GM19397 (cell line): ENCODE measurements around the gene C11orf42.
A peak's percentile ranks its signal among the peaks of the same experiment; 100 is the strongest.
"Not testable (repeated sequence)": the region's sequence is repeated elsewhere in the genome, so short reads cannot be mapped to it uniquely, and the experiment has no call there.

Experiments used
- ATAC-seq: cut with Tn5 transposase; IDR thresholded peaks from one replicate; pipeline ENCODE4 v1.9.1; 2021; ENCODE audit warnings: mild to moderate bottlenecking, moderate library complexity; ENCODE audit not compliant: unreplicated experiment

The C11orf42 gene

GRCh38 chr11:6219359-6219758 is 14.0 kb downstream of the C11orf42 start:
- no peak for ATAC-seq

- no peak for ATAC-seq
Measured at GRCh38 chr11:6223854-6224253, 18.5 kb downstream of the C11orf42 start.

GRCh38 chr11:6224421-6224820 is 19.1 kb downstream of the C11orf42 start:
- ATAC-seq: no peak

- ATAC-seq: no peak
Measured at GRCh38 chr11:6225024-6225423, 19.7 kb downstream of the C11orf42 start.

DNA sequence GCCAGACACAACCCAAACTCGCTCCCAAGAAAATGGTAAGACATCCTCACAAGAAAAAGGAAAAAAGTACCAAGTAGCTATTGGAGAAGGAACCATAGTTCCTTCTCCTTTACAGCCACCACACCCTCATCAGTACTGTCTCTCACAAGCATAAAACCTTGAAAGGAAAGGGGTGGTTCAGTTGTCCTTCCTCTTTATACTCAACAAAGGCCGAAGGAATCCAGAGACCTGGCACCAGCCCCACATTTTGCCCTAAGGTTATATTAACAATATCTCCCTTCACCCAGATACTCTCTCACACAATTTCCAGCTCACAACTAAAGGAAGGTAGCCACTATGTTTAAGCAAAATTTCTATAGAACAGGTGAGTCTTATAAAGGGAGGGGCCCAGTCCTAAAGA is 20.5 kb downstream of the C11orf42 start:
- ATAC-seq: no peak

DNA sequence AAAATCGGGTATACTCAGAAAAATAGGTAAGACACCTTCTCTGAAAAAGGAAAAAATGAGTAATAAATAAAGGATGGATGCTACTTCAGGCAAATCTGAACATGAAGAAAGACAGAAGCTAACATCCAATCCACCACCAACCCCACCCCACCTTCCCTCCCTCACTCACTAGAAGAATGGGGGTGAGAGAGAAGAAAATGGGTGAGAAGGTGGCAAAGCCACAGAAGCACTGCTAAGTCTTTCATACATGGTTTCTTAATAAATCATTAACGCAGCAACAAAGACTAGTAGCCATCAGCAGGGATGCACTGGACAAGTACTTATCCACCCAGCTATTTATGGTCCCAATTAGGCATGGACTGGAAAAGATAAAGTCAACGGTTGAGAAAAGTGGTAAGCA is 23.2 kb downstream of the C11orf42 start:
- no peak for ATAC-seq

GRCh38 chr11:6229911-6230310 is 24.6 kb downstream of the C11orf42 start:
- no peak for ATAC-seq

- no peak for ATAC-seq
Measured at GRCh38 chr11:6232899-6233298, 27.5 kb downstream of the C11orf42 start.

DNA sequence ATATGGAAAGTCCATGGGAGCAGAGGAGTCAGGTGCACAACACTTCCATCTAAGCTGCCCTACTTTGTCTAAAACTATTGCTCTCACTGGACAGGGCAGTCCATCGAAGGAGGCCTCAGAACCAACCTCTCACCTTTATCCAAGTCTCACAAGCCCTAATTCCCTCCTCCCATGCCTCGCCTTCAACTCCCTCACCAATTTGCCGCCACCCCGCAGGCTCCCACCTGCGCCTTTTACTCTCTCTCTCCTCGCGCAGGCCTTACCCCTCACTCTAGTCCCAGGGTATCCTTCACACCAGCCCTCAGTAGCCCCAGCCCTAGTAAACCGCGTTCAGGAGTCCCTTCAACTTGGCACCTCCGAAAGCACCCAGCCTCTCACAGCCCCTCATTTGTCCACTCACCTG is 28.6 kb downstream of the C11orf42 start:
- ATAC-seq: no peak

- ATAC-seq: peak; percentile 94
Measured at GRCh38 chr11:6234387-6235107, 29.2 kb downstream of the C11orf42 start, which contains the start of gene FHIP1B. Gene FHIP1B, minus strand, starts transcription at chr11:6234636. Its CDS starts 10,120 bp downstream, at chr11:6224516.

DNA sequence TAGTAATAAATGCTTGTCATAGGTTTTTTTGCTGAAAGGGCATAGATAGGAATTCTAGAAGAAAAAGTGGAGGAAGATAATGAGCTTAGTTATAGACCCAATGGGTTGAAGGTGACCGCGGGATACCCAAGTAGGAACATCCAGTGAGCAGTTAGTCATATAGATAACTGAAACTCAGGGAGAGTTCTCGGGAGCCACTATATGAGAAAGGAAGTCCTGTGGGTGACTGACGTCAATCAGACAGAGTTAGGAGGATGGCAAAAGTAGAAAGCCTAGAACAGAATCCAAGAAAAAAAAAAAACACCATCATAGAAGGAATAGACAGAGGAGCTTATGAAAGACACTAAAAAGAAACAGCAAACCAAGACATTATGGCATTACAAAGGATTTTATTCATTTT is 31.9 kb downstream of the C11orf42 start:
- no peak for ATAC-seq

- ATAC-seq: no peak
Measured at GRCh38 chr11:6237761-6238302, 32.5 kb downstream of the C11orf42 start.

DNA sequence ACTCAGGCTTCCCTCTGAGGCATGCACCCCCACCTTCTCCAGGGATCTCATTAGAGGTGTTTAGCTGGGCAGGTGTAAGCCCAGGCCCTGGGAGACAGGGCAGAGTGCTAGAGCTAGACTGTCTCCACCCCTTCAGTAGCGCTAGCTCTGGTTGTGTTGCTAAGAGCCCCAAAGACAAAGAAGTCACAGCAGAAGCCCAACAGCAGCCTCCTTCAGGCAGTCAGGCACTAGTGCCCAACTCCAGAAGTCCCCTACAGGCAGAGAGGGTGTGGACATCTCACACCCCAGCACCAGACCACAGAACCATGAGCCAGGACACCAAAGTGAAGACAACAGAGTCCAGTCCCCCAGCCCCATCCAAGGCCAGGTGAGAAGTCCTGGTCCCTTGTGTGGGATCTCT is 33.5 kb downstream of the C11orf42 start, which contains the start of gene CNGA4:
Gene CNGA4 (plus strand): TSS at position 188 of the 400 bp plus-strand sequence. CDS start 118 bp downstream, at position 306.
- no peak for ATAC-seq

GRCh38 chr11:6240139-6240538 is 34.8 kb downstream of the C11orf42 start:
- no peak for ATAC-seq

DNA sequence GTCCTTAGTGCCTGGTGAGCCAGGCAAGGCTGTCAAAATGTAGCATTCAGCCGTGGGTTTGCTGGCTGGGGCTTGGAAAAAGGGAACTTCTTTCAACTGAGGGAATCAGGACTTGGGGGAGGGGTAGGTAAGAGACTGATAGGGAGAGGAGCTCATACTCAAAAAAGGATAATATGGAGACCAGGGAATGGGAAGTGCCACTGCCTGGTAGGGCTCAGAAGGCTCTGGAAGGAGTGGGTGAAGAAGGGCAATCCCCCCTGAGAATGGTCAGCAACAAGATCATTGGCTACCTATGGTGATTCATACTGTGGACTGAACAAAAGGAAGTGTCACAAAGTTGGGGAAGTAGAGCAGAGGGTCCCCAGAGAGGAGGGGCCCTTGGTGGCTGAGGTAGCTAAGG is 35.4 kb downstream of the C11orf42 start:
- no peak for ATAC-seq

GRCh38 chr11:6241316-6241715 is 36.0 kb downstream of the C11orf42 start:
- no peak for ATAC-seq

DNA sequence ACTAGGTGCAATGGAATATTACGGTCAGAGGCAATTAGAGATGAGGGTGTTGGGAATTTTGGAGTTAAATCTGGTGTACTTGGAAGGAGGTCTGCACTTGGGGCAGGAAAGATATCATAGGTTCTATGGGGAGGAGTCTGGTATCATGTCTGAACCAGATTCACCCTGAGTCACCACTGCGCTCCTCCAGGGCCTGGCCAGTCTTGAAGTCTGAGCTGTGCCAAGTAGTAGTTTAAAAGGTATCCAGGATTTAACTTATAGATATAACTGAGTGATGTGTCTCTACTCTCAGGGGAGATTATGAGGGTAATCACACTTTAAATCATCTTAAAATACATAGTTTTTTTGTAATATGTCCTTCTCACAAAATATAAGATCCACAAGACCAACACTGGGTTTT is 40.2 kb downstream of the C11orf42 start:
- no peak for ATAC-seq

DNA sequence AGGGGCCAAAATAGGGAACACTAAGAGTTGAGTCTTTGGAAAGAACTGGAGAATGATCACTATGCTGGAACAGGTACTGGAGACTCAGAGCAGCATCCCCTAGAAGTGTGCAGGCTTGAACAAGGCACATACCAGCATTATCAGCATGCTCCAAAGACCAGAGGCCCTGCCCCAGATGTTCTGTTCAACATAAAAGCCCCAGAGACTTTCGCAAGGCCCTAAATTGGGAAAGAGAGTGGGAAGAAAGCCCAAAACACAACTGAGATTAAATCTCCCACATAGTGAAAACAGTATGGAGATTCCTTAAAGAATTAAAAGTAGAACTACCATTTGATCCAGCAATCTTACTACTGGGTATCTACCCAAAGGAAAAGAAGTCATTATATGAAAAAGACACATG is 42.9 kb downstream of the C11orf42 start:
- no peak for ATAC-seq

DNA sequence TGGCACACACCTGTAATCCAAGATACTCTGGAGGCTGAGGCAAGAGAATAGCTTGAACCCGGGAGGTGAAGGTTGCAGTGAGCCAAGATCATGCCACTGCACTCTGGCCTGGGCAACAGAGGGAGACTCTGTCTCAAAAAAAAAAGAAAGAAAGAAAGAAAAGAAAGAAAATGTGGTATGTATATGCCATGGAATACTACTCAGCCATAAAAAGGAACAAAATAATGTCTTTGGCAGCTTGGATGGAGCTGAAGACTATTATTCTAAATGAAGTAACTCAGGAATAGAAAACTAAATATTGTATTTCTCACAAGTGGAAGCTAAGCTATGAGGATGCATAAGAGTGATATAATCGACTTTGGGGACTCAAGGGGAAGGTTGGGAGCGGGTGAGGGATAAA is 43.5 kb downstream of the C11orf42 start:
- ATAC-seq: not testable (repeated sequence)

DNA sequence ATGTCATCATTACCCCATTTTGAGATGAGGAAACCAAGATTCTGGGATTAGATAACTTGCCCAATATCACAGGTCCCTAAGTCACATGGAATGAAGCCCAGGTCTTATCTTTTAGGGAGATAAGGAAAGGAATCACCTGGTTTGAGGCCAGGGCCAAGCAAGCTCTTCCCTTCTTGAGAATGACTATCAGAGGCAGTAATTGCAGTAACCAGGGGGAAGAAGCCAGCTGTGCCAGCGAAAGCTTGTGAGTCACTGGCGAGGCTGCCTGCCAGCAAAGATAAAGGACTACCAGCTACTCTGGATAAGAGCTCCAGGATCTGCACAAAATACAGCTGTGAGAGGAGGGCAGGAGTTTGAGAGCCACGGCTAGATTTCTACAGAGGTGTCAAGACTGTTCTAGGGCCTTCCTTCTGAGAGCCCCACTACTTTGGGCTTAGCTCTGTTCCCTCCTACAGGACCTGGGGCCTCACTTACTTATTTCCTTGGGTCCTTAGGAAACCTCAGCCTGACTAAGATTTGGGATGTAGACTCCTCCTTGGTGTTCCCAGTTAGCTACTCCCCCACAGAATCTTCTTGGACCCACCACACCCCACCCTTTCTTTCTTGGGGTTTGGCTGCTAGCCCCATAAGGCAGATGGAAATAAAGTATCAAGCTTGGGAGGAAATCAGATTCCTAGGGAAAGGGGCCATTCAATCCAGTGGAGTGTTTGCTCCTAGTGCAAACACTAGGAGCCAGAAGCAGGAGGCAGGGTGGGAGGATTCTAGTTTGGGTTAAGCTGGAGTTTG is 44.6 kb downstream of the C11orf42 start:
- no peak for ATAC-seq

DNA sequence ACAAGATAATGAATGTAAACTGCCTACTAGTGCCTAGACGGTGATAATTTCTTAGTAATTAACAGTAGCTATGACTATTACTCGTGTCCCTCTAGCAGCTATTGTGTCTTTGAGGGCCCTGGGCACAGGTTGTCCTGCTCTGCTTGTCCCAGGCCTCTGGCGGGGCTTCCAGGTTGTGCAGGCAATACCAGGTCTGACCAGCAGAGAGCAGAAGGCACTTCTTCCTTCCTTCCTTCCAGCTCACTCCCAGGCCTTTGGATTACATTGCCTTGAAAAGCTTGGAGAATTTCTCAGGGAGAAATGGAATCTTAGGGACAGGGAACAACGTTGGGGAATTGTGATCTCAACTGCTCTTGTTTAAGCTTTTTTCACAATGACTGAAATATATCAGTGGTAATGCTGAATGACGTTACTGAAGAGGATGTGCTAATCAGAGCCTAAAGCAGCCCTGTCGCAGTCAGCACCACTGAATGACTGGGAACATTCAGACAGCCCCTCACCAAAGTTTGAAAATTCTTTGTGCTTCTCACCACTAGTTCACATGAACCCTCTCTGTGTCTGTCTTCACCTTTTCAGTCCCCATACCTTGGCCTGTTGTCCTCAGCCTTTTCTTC is 45.9 kb downstream of the C11orf42 start:
- ATAC-seq: peak; percentile 69
